ENCODE measurements around the gene SMAD3. TPM values are rescaled to one million over a fixed set of nuclear protein-coding genes. Genes with fewer than 3 reads are reported as not detected.

The SMAD3 gene
- total and polyA plus RNA-seq, 2 experiments from 2014 or later = 30.8 to 34.0 TPM

DNA sequence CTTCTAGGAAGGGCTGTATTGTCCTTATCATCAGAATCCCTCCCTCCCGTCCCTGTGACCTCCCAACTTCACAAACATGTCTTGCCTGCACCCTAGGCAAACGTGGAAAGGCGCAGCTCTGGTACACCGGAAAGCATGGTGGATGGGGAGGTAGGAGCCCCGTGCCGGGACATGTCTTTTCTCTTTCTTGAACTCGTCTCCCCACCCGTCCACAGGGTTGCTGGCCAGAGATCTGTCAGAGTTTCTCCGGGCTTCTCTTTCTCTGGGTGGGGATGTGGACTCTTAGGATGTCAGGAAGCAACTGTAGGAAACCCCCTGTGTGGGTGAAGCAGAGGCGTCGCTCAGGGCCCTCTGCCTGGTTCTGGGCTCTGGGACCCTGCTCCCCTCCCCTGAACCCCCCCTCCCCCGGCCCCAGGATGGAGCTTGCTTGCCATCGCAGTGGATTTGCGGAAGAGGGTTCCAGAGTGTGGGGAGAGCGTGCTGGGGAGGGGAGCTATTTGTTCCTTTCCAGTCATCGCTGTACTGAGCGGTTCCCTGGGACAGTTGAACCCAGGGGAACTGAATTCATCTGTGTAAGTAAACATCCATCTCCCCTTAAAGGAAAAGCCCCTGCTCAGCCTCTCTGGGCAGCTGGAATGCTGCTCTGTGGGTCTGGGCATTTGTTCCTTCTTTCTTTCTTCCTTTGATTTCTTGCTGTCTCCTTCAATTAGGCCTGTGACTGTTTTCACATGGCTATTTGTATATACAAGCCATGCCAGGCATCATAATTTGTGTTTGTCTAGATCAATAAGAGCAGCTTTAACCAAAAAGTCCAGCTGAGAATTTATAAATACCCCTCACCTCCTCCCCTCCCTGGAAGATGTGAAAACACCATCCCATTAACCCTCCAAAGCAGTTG is 72.8 kb downstream of the SMAD3 start:
- in situ Hi-C loops (cut with MboI) = no loop called here
- peak overlapping the region; percentile 55 for H3K4me3 ChIP-seq
- no peak overlapping the region for H2AFZ ChIP-seq
- TF ChIP-seq EZH2phosphoT487 (IDR thresholded peaks at IDR 0.05; ENCODE audit: insufficient read depth, low read depth) (no peak), EZH2 (IDR thresholded peaks at IDR 0.05; ENCODE audit: insufficient read depth, poor library complexity, severe bottlenecking) (no peak)
- peak overlapping the region; percentile 80 for H3K4me2 ChIP-seq (ENCODE audit: unreplicated experiment)
- H3K9me3 ChIP-seq (ENCODE audit: low read depth) = no peaks in the 10 kb centered on the region
- no peaks in the 10 kb centered on the region for H3K27me3 ChIP-seq (replicated peaks; ENCODE audit: insufficient read depth)
- H4K20me1 ChIP-seq (ENCODE audit: insufficient read depth) = no peaks in the 10 kb centered on the region
- peaks cover 79% of the 10 kb centered on the region for H3K4me1 ChIP-seq (ENCODE audit: insufficient read depth)
- peak; percentile 45 for DNase-seq
- H3K79me2 ChIP-seq (ENCODE audit: insufficient read depth) = peaks cover 100% of the 10 kb centered on the region
- H3K36me3 ChIP-seq (ENCODE audit: low read depth) = no peaks in the 10 kb centered on the region
- H3K9me2 ChIP-seq (ENCODE audit: insufficient read depth) = no peaks in the 10 kb centered on the region
- peak overlapping the region; percentile 54 for H3K27ac ChIP-seq
- 10 to 27% methylated on average over 13 to 17 of the region's 17 CpGs for WGBS, 2 experiments (ENCODE audit: low coverage in 1 of 2, low lambda C conversion rate in 2 of 2, missing lambda C conversion rate in 2 of 2)
- H3F3A ChIP-seq (ENCODE audit: insufficient read depth) = peaks cover 40% of the 10 kb centered on the region
- peak overlapping the region; percentile 78 for H3K9ac ChIP-seq

DNA sequence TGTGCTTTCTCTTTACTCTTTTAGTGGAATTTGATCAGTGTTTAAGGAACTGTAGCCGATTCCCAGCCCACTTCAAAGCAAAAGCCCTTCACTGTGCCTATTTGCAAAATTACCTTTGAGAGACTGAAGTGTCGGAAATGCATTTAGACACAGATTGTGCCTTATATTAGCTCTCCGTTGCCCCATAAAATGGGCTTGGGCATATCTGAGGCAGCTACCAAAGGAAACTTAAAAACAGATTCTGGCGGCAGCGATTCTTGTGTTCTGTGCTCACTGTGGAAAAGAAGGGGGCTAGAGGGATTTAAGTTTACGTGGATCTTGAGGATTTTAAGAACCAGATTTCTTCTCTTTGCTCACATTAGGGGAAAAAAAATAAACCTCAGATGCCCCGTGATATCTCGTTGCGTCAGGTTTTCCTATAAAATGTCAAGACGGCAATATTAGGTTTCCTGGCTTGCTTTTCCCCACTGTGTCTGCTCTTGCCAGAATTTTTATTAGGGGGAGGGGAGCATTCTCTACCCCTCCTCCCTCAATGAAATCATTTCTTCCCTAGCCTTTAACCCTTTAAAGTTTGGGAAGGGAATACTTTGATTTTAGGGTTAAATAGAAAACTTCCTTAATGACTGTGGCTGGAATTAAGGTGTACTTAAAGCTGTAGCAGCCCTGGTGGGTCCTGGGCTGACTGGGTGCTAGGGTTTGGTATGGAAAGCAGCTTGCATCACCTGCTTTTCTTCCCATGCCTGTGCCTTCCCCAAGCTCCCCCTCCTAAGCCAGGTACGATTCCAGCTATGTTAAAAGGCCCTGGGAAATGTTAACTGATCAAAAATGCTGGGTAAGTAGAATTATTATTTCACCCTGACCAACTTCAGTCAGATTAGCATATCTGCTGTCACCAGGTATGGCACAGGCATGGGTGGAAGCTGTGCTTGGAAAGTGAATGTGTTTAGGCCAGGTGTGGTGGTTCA is 73.8 kb downstream of the SMAD3 start:
- Histone ChIP-seq H3K9me3 (ENCODE audit: low read depth) (no peaks in the 10 kb centered on the region), H3K4me1 (ENCODE audit: insufficient read depth) (peaks cover 80% of the 10 kb centered on the region), H3K9me2 (ENCODE audit: insufficient read depth) (no peaks in the 10 kb centered on the region), H4K20me1 (ENCODE audit: insufficient read depth) (no peaks in the 10 kb centered on the region), H3K79me2 (ENCODE audit: insufficient read depth) (peaks cover 100% of the 10 kb centered on the region), H3K4me3 (peak overlapping the region; percentile 55), H3K4me2 (ENCODE audit: unreplicated experiment) (peak overlapping the region; percentile 80), H3K36me3 (ENCODE audit: low read depth) (no peaks in the 10 kb centered on the region), H3K27ac (peak overlapping the region; percentile 54), H2AFZ (no peak overlapping the region), H3K9ac (peak overlapping the region; percentile 78), H3F3A (ENCODE audit: insufficient read depth) (peaks cover 41% of the 10 kb centered on the region), H3K27me3 (replicated peaks; ENCODE audit: insufficient read depth) (no peaks in the 10 kb centered on the region)
- in situ Hi-C loops (cut with MboI) = no loop called here
- TF ChIP-seq EZH2 (IDR thresholded peaks at IDR 0.05; ENCODE audit: insufficient read depth, poor library complexity, severe bottlenecking) = no peak
- WGBS, 2 experiments (ENCODE audit: low coverage in 1 of 2, low lambda C conversion rate in 2 of 2, missing lambda C conversion rate in 2 of 2) = 32 to 40% methylated on average over 11 of the region's 11 CpGs
- DNase-seq = peak; percentile 49

DNA sequence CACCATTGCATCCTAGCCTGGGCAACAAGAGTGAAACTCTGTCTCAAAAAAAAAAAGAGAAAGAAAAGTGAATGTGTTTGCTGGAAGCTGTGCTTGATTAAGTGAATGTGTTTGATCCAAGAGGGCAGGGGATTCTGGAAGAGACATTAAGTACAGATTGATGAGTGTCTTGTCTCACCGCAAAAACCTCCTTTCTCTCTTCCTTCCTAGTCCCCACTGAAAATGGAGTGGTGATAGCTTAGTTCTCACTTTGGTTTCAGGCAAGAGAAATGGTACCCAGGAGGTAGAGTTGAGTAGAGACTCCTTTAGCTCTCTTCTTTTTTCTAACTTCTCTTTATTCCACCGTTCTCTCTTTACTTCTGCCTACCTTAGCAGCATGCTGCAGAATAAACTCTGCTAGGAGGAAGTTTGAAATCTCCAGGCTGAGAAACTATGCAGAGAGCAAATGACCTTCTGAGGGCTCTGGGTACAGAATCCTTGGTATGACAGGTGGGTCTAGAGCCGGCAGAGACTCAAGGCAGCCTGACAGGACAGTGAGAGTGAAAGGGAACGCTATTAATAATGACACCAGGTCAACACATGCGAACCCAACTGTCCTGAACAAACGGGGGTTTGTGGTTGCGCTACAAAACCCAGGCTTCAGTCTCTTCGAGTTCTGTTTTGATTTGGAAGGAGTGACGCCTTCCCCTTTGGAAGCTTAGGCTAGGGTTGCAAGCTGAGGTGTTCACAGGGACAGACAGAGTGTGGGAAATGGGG is 74.9 kb downstream of the SMAD3 start:
- no peaks in the 10 kb centered on the region for H3K27me3 ChIP-seq (replicated peaks; ENCODE audit: insufficient read depth)
- H3K4me1 ChIP-seq (ENCODE audit: insufficient read depth) = peaks cover 80% of the 10 kb centered on the region
- no peak overlapping the region for H3K9ac ChIP-seq
- H4K20me1 ChIP-seq (ENCODE audit: insufficient read depth) = no peaks in the 10 kb centered on the region
- no peak overlapping the region for H2AFZ ChIP-seq
- H3K79me2 ChIP-seq (ENCODE audit: insufficient read depth) = peaks cover 100% of the 10 kb centered on the region
- H3K27ac ChIP-seq = no peak overlapping the region
- WGBS, 2 experiments (ENCODE audit: low coverage in 1 of 2, low lambda C conversion rate in 2 of 2, missing lambda C conversion rate in 2 of 2) = 91 to 95% methylated on average over 9 of the region's 9 CpGs
- H3K36me3 ChIP-seq (ENCODE audit: low read depth) = no peaks in the 10 kb centered on the region
- TF ChIP-seq EZH2phosphoT487 (IDR thresholded peaks at IDR 0.05; ENCODE audit: insufficient read depth, low read depth) (no peak), EZH2 (IDR thresholded peaks at IDR 0.05; ENCODE audit: insufficient read depth, poor library complexity, severe bottlenecking) (no peak)
- H3K9me2 ChIP-seq (ENCODE audit: insufficient read depth) = no peaks in the 10 kb centered on the region
- in situ Hi-C loops (cut with MboI) = no loop called here
- no peak overlapping the region for H3K4me2 ChIP-seq (ENCODE audit: unreplicated experiment)
- DNase-seq = no peak
- H3K9me3 ChIP-seq (ENCODE audit: low read depth) = no peaks in the 10 kb centered on the region
- peaks cover 42% of the 10 kb centered on the region for H3F3A ChIP-seq (ENCODE audit: insufficient read depth)
- no peak overlapping the region for H3K4me3 ChIP-seq
